ENCODE measurements around the gene ARHGAP26. TPM values are rescaled to one million over a fixed set of nuclear protein-coding genes. Genes with fewer than 3 reads are reported as not detected.

Gene ARHGAP26
- total RNA-seq, 2 donors from 2014 or later, result 24.0 to 24.3 TPM

DNA sequence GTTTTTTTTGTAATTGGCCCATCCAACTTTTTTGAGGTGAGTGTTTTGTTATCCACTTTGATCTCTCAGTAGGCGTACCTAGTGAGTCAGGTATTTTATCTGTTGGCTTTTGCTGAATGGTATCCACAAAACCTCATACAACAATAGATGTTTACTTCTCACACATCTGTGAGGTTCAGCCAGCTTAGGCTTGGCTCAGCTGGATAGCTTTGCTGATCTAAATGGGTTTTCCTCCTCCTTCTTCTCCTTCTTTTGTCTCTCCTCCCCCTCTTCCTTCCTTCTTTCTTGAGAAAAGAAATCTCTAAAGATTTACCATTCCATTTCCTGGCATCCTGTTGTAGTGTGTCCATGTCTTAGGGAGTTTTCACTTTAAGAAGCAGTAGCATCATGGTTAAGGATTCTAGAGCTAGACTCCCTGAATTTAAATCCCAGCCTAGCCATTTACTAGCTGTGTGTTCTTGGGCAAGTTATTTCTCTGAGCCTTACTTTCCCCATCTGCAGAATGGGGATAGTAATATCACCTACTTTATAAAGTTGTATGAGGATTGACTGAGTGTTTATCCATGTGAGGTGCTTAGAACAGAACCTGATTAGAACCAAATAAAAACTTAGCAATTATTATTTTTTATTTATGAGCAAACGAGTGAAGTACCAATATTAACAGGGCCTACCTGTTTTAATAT, 126.3 kb downstream of the ARHGAP26 start:
- no peaks in the 10 kb centered on the region for H3K27me3 Mint-ChIP-seq (ENCODE audit: low read depth)
- no peaks in the 10 kb centered on the region for H3K9me3 Mint-ChIP-seq

DNA sequence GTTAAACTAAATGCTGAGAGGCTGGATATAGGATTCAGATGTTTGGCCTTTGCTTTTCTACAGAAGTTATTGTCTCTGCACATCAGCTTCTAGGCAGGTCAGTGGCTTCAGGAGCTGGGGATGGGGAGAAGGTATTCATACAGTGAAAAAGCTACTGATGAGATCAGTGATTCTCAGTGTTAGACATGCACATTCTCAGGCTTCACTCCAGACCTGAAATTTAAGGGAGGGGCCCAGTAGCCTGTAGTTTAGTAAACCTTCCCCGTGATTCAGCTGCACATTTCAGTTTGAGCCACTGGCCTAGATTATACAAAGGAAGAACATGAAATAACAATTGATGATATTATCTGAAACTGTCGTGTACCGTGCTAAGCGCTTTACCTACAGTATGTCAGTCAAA, 127.2 kb downstream of the ARHGAP26 start:
- ATAC-seq (replicated peaks in 1 of 2) (no peak), DNase-seq (no peak)
- peaks cover 7% of the 10 kb centered on the region for H3K4me1 Mint-ChIP-seq (ENCODE audit: low read depth)
- H3K4me3 Mint-ChIP-seq, result no peak overlapping the region
- H3K9me3 Mint-ChIP-seq, result no peaks in the 10 kb centered on the region
- H3K27me3 Mint-ChIP-seq (ENCODE audit: low read depth), result no peaks in the 10 kb centered on the region
- H3K27ac Mint-ChIP-seq, result no peak overlapping the region
- H3K36me3 Mint-ChIP-seq (ENCODE audit: insufficient read depth in 2 of 2), result no peaks in the 10 kb centered on the region

More for the DNA sequence above, 126.3 kb downstream of the ARHGAP26 start:
- peaks cover 6% of the 10 kb centered on the region for H3K4me1 Mint-ChIP-seq (ENCODE audit: low read depth)
- no peak for ATAC-seq (replicated peaks in 1 of 2)
- no peak overlapping the region for H3K27ac Mint-ChIP-seq
- no peaks in the 10 kb centered on the region for H3K36me3 Mint-ChIP-seq (ENCODE audit: insufficient read depth in 2 of 2)
- DNase-seq, result no peak
- H3K4me3 Mint-ChIP-seq, result no peak overlapping the region

DNA sequence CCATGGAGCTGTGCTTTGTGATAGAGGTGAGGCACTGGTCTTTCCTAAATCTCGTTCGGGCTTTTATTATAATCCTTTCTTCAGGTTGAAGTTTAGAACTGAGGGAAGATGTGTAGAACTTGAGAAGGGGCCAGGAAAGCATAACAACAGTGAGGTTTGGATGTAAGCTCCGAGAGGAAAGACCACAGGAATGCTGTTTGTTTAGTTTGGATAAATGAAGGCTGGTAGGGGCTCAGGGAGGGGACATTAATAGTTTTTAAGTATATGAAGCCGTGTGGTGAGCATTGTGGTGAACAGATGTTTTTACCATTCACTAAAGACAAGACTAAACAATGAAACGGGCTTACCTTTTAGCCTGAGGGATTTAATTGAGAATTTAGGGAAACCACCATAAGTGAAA, 130.8 kb downstream of the ARHGAP26 start:
- DNase-seq (no peak), ATAC-seq (replicated peaks in 1 of 2) (no peak)
- H3K4me1 Mint-ChIP-seq (ENCODE audit: low read depth), result peaks cover 7% of the 10 kb centered on the region
- H3K27me3 Mint-ChIP-seq (ENCODE audit: low read depth), result no peaks in the 10 kb centered on the region
- H3K9me3 Mint-ChIP-seq, result no peaks in the 10 kb centered on the region
- peaks cover 0 to 2% of the 10 kb centered on the region in 2 donors for H3K36me3 Mint-ChIP-seq (ENCODE audit: insufficient read depth in 2 of 2)
- no peak overlapping the region for H3K4me3 Mint-ChIP-seq
- H3K27ac Mint-ChIP-seq, result no peak overlapping the region

DNA sequence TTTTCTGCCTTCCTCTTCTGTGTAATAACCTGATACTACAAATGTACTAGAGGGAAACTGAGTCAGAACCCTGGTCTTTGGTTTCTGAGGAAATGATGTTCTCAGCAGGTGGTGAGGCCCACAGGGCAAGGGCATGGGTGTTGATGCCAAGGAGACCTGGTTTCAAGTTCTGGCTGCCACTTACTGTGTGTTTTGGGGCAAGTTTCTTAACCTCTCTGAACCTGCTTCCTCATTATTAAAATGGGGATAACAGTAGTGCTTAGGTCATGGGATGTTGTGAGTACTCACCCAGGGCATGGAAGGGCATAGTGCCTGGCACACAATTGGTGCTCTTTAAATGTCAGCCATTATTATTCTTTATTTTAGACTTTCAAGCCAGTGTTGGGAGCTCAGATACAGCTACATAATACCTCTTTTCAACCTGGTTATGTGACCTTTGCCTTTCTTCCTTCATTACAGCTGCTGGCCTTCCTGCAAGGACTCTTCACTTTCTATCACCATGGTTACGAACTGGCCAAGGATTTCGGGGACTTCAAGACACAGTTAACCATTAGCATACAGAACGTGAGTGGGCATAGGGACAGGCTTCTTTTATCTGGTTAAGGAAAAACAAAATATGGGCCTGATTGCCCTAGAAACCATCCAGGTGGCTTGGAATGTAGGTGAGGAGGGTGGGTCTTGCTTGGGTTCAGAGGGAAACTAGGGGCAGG, 131.5 kb downstream of the ARHGAP26 start:
- no peak for ATAC-seq (replicated peaks in 1 of 2)
- Mint-ChIP-seq H3K27me3 (ENCODE audit: low read depth) (no peaks in the 10 kb centered on the region), H3K4me3 (no peak overlapping the region), H3K27ac (no peak overlapping the region), H3K9me3 (no peaks in the 10 kb centered on the region), H3K36me3 (ENCODE audit: insufficient read depth in 2 of 2) (peaks cover 0 to 2% of the 10 kb centered on the region in 2 donors), H3K4me1 (ENCODE audit: low read depth) (peaks cover 7% of the 10 kb centered on the region)
- DNase-seq, result no peak

DNA sequence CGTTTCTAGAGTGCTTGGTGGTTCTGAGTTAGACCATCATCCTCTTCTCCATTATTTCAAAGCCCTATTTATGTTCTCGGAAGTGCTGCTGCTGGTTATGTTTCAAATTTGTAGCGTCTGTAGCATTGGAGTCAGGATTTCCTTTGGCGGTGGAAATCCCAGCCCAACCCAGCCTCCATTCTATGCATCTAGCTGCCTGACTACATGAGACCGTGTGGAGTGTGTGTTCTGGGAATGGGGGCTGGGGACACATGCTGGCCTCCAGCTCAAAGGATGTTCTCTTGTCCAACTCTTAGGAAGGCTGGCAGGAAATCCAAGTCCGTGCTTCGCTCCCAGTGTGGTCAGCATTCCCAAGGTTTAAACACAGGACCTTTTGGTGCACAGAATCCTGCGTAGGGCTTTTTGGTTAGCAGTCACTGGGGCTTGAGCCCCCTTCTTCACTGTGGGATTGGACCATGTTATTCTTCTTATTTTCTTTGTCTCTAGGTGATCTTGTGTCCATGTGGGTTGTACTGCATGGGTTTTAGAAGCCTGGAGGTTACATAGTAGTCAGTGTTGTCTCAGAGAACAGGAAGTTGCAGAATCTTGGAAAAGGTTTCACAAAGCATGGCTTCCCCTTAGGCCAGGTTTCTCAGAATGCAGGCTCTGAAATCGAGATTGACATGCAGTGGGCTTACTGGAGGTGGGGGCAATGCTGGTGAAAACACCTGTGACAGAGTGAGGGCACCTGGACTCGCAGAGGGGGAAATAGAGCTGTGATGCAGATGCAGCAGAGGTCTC, 132.2 kb downstream of the ARHGAP26 start:
- DNase-seq (no peak), ATAC-seq (replicated peaks in 1 of 2) (no peak)
- no peaks in the 10 kb centered on the region for H3K9me3 Mint-ChIP-seq
- no peaks in the 10 kb centered on the region for H3K27me3 Mint-ChIP-seq (ENCODE audit: low read depth)
- H3K27ac Mint-ChIP-seq, result no peak overlapping the region
- peaks cover 0 to 7% of the 10 kb centered on the region in 2 donors for H3K36me3 Mint-ChIP-seq (ENCODE audit: insufficient read depth in 2 of 2)
- H3K4me1 Mint-ChIP-seq (ENCODE audit: low read depth), result peaks cover 7% of the 10 kb centered on the region
- H3K4me3 Mint-ChIP-seq, result no peak overlapping the region

DNA sequence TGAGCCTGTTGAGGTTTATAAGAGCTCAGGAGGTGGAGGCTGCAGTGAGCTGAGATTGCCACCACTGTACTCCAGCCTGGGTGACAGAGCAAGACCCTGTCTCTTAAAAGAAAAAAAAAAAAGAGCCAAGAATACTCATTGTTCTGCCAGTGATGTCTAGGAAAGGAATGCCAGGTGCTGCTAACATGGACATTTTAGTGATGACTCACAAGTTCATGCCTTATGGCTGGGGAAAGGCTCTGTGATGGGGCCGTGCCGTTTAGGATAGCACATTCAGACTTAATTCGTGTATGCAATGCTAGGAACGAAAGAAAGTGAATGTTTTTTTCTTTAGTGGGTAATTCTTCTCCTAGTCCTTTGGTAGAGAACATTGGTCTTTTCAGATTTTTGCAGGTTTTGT, 134.2 kb downstream of the ARHGAP26 start:
- H3K4me1 Mint-ChIP-seq (ENCODE audit: low read depth), result peaks cover 7% of the 10 kb centered on the region
- H3K36me3 Mint-ChIP-seq (ENCODE audit: insufficient read depth in 2 of 2), result peaks cover 0 to 7% of the 10 kb centered on the region in 2 donors
- no peak for ATAC-seq (replicated peaks in 1 of 2)

DNA sequence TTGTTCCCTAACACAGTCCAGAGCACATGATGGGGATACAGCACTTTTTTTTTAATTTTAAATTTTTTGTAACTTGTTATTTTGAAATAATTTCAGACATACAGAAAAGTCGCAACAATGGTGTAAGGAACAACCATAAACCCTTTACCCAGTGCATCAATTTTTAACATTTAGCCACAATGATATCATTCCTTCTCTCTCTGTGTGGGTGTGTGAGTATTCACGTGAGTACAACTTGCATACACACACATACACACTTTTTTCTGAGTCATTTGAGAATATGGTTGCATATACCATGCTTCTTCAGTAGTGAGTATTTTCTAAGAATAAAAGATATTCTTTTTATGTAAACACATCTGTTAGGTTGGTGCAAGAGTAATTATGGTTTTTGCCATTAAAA, 135.2 kb downstream of the ARHGAP26 start:
- ATAC-seq (replicated peaks in 1 of 2) (peak; percentile 32 to 52), DNase-seq (no peak)
- H3K4me3 Mint-ChIP-seq, result no peak overlapping the region
- H3K9me3 Mint-ChIP-seq, result no peaks in the 10 kb centered on the region
- peaks cover 7% of the 10 kb centered on the region for H3K4me1 Mint-ChIP-seq (ENCODE audit: low read depth)
- no peak overlapping the region for H3K27ac Mint-ChIP-seq
- H3K36me3 Mint-ChIP-seq (ENCODE audit: insufficient read depth in 2 of 2), result peaks cover 0 to 7% of the 10 kb centered on the region in 2 donors
- no peaks in the 10 kb centered on the region for H3K27me3 Mint-ChIP-seq (ENCODE audit: low read depth)

More for the DNA sequence above, 134.2 kb downstream of the ARHGAP26 start:
- no peak overlapping the region for H3K4me3 Mint-ChIP-seq
- peak overlapping the region; percentile 3 for H3K27ac Mint-ChIP-seq
- no peaks in the 10 kb centered on the region for H3K9me3 Mint-ChIP-seq
- H3K27me3 Mint-ChIP-seq (ENCODE audit: low read depth), result no peaks in the 10 kb centered on the region
- DNase-seq, result no peak

DNA sequence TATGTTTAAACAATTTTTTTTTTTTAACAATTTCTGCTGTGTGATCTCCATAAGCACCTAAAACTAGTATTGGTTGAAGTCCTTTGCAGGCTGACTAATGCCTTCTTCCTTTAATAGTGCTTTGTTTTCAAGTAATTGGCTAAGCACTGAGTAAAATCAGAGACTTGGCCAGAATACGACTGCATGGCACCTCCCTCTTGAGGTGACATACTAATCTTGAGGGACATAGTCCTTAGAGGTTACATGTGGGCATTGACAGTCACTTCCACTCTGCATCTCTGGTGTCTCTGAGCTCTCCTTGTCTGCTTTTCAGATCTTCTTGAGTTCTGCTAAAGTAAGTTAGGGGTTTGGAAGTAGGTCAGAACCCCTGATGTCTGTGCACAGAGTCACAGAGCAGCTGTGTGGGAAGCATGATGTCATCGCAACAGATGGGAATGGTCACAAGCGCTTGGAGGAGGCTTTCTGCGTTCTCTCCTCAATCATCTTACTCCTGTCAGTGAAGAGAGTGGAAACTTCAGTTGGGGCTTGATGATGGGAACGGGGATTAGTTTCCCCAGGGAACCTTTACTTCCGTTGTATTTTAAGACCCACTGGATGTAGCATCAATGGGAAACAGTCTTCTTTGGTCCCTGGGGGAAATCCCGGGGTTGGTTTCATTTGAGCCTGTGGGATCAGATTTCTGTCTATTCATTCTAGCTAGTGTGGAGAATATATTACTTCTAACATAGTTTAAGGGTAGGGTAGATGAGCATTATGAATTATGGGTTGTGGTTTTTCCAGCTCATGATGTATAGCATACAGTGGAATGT, 136.9 kb downstream of the ARHGAP26 start:
- Mint-ChIP-seq H3K36me3 (ENCODE audit: insufficient read depth in 2 of 2) (peaks cover 0 to 13% of the 10 kb centered on the region in 2 donors), H3K4me3 (no peak overlapping the region), H3K9me3 (no peaks in the 10 kb centered on the region), H3K4me1 (ENCODE audit: low read depth) (no peaks in the 10 kb centered on the region), H3K27ac (no peak overlapping the region), H3K27me3 (ENCODE audit: low read depth) (no peaks in the 10 kb centered on the region)
- DNase-seq (no peak), ATAC-seq (replicated peaks in 1 of 2) (no peak)

DNA sequence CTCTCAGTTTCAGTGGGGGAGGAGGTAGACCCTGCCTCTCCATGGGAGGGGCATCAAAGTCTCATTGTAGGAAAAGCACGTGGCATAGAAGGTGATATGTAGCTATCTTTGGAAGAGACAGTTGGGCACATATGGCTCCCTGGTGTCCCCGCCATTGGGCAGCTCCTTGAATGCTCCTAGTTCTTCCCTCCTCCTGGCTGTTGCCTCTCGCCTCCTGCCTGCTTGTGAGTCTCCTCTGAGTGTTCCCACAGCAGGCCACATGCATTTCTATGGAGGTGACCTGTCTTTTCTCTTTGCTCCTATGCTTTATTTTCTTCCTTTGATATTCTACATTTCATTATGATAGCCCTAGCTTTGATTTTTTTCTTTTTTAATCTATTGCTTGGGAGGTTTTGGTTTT, 138.5 kb downstream of the ARHGAP26 start:
- H3K9me3 Mint-ChIP-seq, result no peaks in the 10 kb centered on the region
- no peak overlapping the region for H3K4me3 Mint-ChIP-seq
- no peaks in the 10 kb centered on the region for H3K27me3 Mint-ChIP-seq (ENCODE audit: low read depth)
- ATAC-seq (replicated peaks in 1 of 2) (no peak), DNase-seq (no peak)
- H3K36me3 Mint-ChIP-seq (ENCODE audit: insufficient read depth in 2 of 2), result peaks cover 0 to 13% of the 10 kb centered on the region in 2 donors
- no peak overlapping the region for H3K27ac Mint-ChIP-seq
- no peaks in the 10 kb centered on the region for H3K4me1 Mint-ChIP-seq (ENCODE audit: low read depth)

DNA sequence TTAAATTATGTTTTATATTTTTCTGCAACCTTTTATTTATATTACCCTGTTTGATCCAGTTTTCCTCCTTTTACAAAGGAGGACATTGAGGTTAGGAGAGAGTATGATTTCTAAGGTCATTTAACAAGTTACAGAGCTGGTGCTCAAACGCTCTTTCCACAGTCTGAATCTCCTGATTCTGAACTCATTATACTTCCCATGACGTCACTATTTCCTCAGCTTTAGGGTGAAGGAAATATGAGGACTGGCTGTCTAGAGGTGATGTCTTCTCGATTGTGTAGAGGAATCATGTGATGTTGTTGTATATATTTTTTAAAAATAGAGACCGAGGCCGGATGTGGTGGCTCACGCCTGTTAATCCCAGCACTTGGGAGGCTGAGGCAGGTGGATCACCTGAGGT, 140.0 kb downstream of the ARHGAP26 start:
- no peak overlapping the region for H3K27ac Mint-ChIP-seq
- DNase-seq (no peak), ATAC-seq (replicated peaks in 1 of 2) (no peak)
- no peak overlapping the region for H3K4me3 Mint-ChIP-seq
- H3K27me3 Mint-ChIP-seq (ENCODE audit: low read depth), result no peaks in the 10 kb centered on the region
- H3K36me3 Mint-ChIP-seq (ENCODE audit: insufficient read depth in 2 of 2), result peaks cover 0 to 11% of the 10 kb centered on the region in 2 donors
- no peaks in the 10 kb centered on the region for H3K4me1 Mint-ChIP-seq (ENCODE audit: low read depth)
- H3K9me3 Mint-ChIP-seq, result no peaks in the 10 kb centered on the region

DNA sequence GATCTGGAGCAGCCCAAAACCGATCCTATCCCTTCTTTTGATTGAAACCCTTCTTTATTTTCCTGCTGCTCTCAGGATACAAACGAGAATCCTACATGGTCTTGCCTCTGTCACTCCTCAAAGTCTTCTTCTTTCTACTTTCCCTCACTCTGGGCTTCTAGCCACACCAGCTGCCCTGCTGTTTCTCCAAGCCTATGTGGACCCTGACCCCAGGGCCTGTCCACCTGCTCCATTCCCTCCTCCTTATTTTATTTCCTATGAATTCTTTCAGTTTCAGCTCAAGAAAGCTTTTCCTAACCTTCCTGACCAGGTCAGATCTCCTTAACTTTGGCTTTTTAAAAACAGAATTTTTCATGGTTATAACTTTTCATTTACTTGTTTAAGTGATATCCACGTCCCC, 141.0 kb downstream of the ARHGAP26 start:
- Mint-ChIP-seq H3K36me3 (ENCODE audit: insufficient read depth in 2 of 2) (peaks cover 0 to 11% of the 10 kb centered on the region in 2 donors), H3K9me3 (no peaks in the 10 kb centered on the region), H3K4me3 (no peak overlapping the region), H3K27me3 (ENCODE audit: low read depth) (no peaks in the 10 kb centered on the region), H3K4me1 (ENCODE audit: low read depth) (no peaks in the 10 kb centered on the region), H3K27ac (peak overlapping the region; percentile 76)
- no peak for DNase-seq
- no peak for ATAC-seq (replicated peaks in 1 of 2)

DNA sequence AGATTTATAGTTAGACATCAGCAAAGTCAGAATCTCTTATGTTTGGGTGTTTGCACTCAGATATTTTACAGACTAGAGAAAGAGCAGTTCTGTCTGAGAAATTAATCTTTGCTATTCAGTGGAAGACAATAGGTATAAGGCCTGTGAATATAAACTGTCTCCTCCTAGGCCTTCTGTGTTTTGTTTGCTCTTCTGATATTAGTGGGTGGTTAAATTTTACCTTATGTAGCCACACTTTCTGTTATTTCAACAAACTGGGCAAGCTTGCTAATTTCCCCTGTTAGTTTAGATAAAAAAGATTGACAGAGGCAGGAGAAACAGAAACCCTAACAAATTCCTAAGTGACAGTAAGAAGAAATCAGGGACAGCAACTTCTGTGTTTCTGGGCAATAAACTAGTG, 141.6 kb downstream of the ARHGAP26 start:
- Mint-ChIP-seq H3K4me3 (no peak overlapping the region), H3K27ac (peak overlapping the region; percentile 47), H3K36me3 (ENCODE audit: insufficient read depth in 2 of 2) (peaks cover 0 to 11% of the 10 kb centered on the region in 2 donors), H3K27me3 (ENCODE audit: low read depth) (no peaks in the 10 kb centered on the region), H3K9me3 (no peaks in the 10 kb centered on the region), H3K4me1 (ENCODE audit: low read depth) (no peaks in the 10 kb centered on the region)
- no peak for ATAC-seq (replicated peaks in 1 of 2)
- DNase-seq, result no peak

Data from activated T-cell treated with anti-CD3 and anti-CD28 coated beads, Interleukin-2, amount 50 U/mL, for 72 hours (primary cell).